ENCODE data around the gene RNF150.
"Not testable (repeated sequence)": the region's sequence is repeated elsewhere in the genome, so short reads cannot be mapped to it uniquely, and the experiment has no call there.

The RNF150 gene

GRCh38 chr4:140849526-140849925 is 283.7 kb downstream of the RNF150 start:
- H3K27ac ChIP-seq (ENCODE audit: low read length) = no peak overlapping the region
- H3K36me3 ChIP-seq (ENCODE audit: control insufficient read depth, low read depth, low read length) = no peaks in the 10 kb centered on the region
- H3K27me3 ChIP-seq (ENCODE audit: control insufficient read depth, insufficient read depth, low read length) = no peaks in the 10 kb centered on the region

GRCh38 chr4:140846736-140847135 is 286.5 kb downstream of the RNF150 start:
- Histone ChIP-seq H3K27me3 (ENCODE audit: control insufficient read depth, insufficient read depth, low read length) (no peaks in the 10 kb centered on the region), H3K9me3 (ENCODE audit: control insufficient read depth, low read depth, low read length) (no peaks in the 10 kb centered on the region), H3K4me3 (ENCODE audit: low read length) (no peak overlapping the region), H3K4me1 (ENCODE audit: control insufficient read depth, low read depth, low read length) (no peaks in the 10 kb centered on the region), H3K27ac (ENCODE audit: low read length) (no peak overlapping the region), H3K36me3 (ENCODE audit: control insufficient read depth, low read depth, low read length) (no peaks in the 10 kb centered on the region), H3K9ac (ENCODE audit: low read length) (no peak overlapping the region)

More at GRCh38 chr4:140849526-140849925, 283.7 kb downstream of the RNF150 start:
- Histone ChIP-seq H3K9me3 (ENCODE audit: control insufficient read depth, low read depth, low read length) (no peaks in the 10 kb centered on the region), H3K4me3 (ENCODE audit: low read length) (no peak overlapping the region), H3K4me1 (ENCODE audit: control insufficient read depth, low read depth, low read length) (no peaks in the 10 kb centered on the region), H3K9ac (ENCODE audit: low read length) (no peak overlapping the region)

- no peaks in the 10 kb centered on the region for H3K36me3 ChIP-seq (ENCODE audit: control insufficient read depth, low read depth, low read length)
- H3K4me1 ChIP-seq (ENCODE audit: control insufficient read depth, low read depth, low read length) = no peaks in the 10 kb centered on the region
- H3K9ac ChIP-seq (ENCODE audit: low read length) = no peak overlapping the region
- no peak overlapping the region for H3K27ac ChIP-seq (ENCODE audit: low read length)
- H3K4me3 ChIP-seq (ENCODE audit: low read length) = no peak overlapping the region
- H3K9me3 ChIP-seq (ENCODE audit: control insufficient read depth, low read depth, low read length) = no peaks in the 10 kb centered on the region
- no peaks in the 10 kb centered on the region for H3K27me3 ChIP-seq (ENCODE audit: control insufficient read depth, insufficient read depth, low read length)
Observed at GRCh38 chr4:140844061-140844460, 289.2 kb downstream of the RNF150 start.

DNA sequence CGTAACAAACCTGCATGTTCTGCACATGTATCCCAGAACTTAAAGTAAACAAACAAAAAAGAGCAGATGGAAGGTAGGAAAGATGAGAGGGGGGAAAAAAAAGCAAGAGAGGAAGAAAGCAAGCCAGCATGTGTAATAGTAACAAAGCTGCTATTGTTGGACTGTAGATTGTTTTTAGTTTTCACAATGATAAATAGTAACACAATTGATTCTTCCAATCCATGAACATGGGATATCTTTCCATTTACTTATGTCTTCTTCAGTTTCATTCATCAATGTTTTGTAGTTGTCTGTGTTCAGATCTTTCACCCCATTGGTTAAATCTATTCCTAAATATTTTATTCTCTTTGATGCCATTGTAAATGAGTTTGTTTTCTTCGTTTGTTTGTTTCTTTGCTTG is 292.1 kb downstream of the RNF150 start:
- H3K27me3 ChIP-seq (ENCODE audit: control insufficient read depth, insufficient read depth, low read length) = no peaks in the 10 kb centered on the region
- no peaks in the 10 kb centered on the region for H3K4me1 ChIP-seq (ENCODE audit: control insufficient read depth, low read depth, low read length)
- H3K9me3 ChIP-seq (ENCODE audit: control insufficient read depth, low read depth, low read length) = no peaks in the 10 kb centered on the region
- H3K9ac ChIP-seq (ENCODE audit: low read length) = no peak overlapping the region
- H3K4me3 ChIP-seq (ENCODE audit: low read length) = no peak overlapping the region
- H3K27ac ChIP-seq (ENCODE audit: low read length) = no peak overlapping the region
- H3K36me3 ChIP-seq (ENCODE audit: control insufficient read depth, low read depth, low read length) = no peaks in the 10 kb centered on the region

- no peaks in the 10 kb centered on the region for H3K27me3 ChIP-seq (ENCODE audit: control insufficient read depth, insufficient read depth, low read length)
- H3K4me3 ChIP-seq (ENCODE audit: low read length) = no peak overlapping the region
- H3K27ac ChIP-seq (ENCODE audit: low read length) = no peak overlapping the region
- H3K9me3 ChIP-seq (ENCODE audit: control insufficient read depth, low read depth, low read length) = no peaks in the 10 kb centered on the region
- H3K4me1 ChIP-seq (ENCODE audit: control insufficient read depth, low read depth, low read length) = no peaks in the 10 kb centered on the region
- no peaks in the 10 kb centered on the region for H3K36me3 ChIP-seq (ENCODE audit: control insufficient read depth, low read depth, low read length)
- H3K9ac ChIP-seq (ENCODE audit: low read length) = no peak overlapping the region
Observed at GRCh38 chr4:140839888-140840790, 293.1 kb downstream of the RNF150 start.

- Histone ChIP-seq H3K27me3 (ENCODE audit: control insufficient read depth, insufficient read depth, low read length) (no peaks in the 10 kb centered on the region), H3K4me1 (ENCODE audit: control insufficient read depth, low read depth, low read length) (no peaks in the 10 kb centered on the region), H3K27ac (ENCODE audit: low read length) (no peak overlapping the region), H3K36me3 (ENCODE audit: control insufficient read depth, low read depth, low read length) (no peaks in the 10 kb centered on the region), H3K4me3 (ENCODE audit: low read length) (no peak overlapping the region), H3K9me3 (ENCODE audit: control insufficient read depth, low read depth, low read length) (no peaks in the 10 kb centered on the region), H3K9ac (ENCODE audit: low read length) (no peak overlapping the region)
Observed at GRCh38 chr4:140839406-140839805, 293.9 kb downstream of the RNF150 start.

DNA sequence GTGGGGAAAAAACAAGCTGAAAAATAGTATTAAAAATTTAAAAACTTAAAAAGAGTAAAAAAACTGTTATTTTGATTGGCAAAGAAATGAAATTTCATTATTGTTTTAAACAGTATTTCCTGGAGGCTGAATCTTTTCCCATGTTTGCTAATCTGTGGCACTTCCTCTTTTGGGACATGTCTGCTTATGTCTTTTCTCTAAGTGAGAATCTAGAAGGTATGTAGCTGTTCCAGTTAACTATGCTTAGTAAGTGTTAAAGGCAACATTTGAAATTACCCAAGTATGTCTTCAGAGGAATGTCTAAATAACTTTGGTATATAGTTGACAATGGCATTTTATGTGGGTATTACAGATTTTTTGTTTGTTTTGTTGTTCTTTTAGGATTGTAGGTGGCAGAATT is 295.5 kb downstream of the RNF150 start:
- no peaks in the 10 kb centered on the region for H3K4me1 ChIP-seq (ENCODE audit: control insufficient read depth, low read depth, low read length)
- H3K9ac ChIP-seq (ENCODE audit: low read length) = no peak overlapping the region
- H3K4me3 ChIP-seq (ENCODE audit: low read length) = no peak overlapping the region
- no peak overlapping the region for H3K27ac ChIP-seq (ENCODE audit: low read length)
- H3K27me3 ChIP-seq (ENCODE audit: control insufficient read depth, insufficient read depth, low read length) = no peaks in the 10 kb centered on the region
- no peaks in the 10 kb centered on the region for H3K9me3 ChIP-seq (ENCODE audit: control insufficient read depth, low read depth, low read length)
- no peaks in the 10 kb centered on the region for H3K36me3 ChIP-seq (ENCODE audit: control insufficient read depth, low read depth, low read length)

DNA sequence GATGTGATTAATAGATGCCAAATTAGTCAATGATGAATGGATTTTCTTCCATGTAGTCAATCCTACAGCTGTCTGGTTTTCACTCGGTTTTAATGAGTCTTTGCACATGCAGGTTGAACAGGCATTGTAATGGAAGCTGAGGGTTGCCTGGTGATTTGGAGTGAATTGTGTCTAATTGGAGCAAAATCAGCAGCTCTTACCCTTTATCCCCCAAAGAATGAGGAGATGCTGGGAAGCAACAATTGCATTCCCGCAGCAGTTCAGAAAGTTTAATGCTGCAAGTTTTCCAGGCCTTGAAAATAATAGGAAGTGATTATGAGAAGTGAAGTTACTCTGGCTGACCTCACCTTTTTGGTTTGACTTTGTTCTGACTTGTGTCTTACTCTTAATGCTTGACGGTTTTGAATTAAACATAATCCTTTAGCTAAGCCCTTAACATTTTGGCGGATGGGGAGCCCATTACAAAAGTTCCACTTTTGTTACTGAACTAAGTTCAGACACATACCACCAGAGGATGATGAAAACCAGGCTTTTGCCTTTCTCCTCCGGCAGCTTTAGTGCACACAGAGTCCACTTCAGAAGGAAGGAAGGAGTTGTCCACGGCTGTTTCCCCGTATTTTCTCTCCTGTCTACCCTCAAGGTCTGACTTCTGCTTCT is 298.3 kb downstream of the RNF150 start:
- H3K4me1 ChIP-seq (ENCODE audit: control insufficient read depth, low read depth, low read length) = no peaks in the 10 kb centered on the region
- no peaks in the 10 kb centered on the region for H3K27me3 ChIP-seq (ENCODE audit: control insufficient read depth, insufficient read depth, low read length)
- H3K4me3 ChIP-seq (ENCODE audit: low read length) = no peak overlapping the region
- no peaks in the 10 kb centered on the region for H3K36me3 ChIP-seq (ENCODE audit: control insufficient read depth, low read depth, low read length)
- H3K9me3 ChIP-seq (ENCODE audit: control insufficient read depth, low read depth, low read length) = no peaks in the 10 kb centered on the region
- H3K9ac ChIP-seq (ENCODE audit: low read length) = no peak overlapping the region
- no peak overlapping the region for H3K27ac ChIP-seq (ENCODE audit: low read length)

DNA sequence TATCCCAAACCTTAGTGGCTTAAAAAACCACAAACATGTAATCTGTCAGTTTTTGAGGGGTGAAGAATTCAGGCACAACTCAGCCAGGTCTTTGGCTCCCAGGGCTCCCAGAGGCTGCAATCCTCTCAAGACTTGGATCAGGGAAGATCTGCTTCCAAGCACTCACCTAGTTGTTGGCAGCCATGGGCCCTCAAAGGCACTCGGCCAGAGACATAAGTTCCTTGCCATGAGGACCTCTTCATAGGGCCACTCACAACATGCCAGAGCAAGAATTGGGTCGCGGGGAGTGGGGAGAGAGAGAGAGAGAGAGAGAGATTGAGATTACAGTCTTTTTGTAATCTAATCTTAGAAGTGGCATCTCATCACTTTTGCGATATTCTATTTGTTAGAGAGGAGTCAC is 300.0 kb downstream of the RNF150 start:
- Histone ChIP-seq H3K4me3 (ENCODE audit: low read length) (no peak overlapping the region), H3K36me3 (ENCODE audit: control insufficient read depth, low read depth, low read length) (no peaks in the 10 kb centered on the region), H3K9me3 (ENCODE audit: control insufficient read depth, low read depth, low read length) (no peaks in the 10 kb centered on the region), H3K9ac (ENCODE audit: low read length) (no peak overlapping the region), H3K27ac (ENCODE audit: low read length) (no peak overlapping the region), H3K4me1 (ENCODE audit: control insufficient read depth, low read depth, low read length) (no peaks in the 10 kb centered on the region), H3K27me3 (ENCODE audit: control insufficient read depth, insufficient read depth, low read length) (no peaks in the 10 kb centered on the region)

- H3K9me3 ChIP-seq (ENCODE audit: control insufficient read depth, low read depth, low read length) = no peaks in the 10 kb centered on the region
- no peaks in the 10 kb centered on the region for H3K27me3 ChIP-seq (ENCODE audit: control insufficient read depth, insufficient read depth, low read length)
- H3K4me3 ChIP-seq (ENCODE audit: low read length) = no peak overlapping the region
- no peaks in the 10 kb centered on the region for H3K36me3 ChIP-seq (ENCODE audit: control insufficient read depth, low read depth, low read length)
- no peaks in the 10 kb centered on the region for H3K4me1 ChIP-seq (ENCODE audit: control insufficient read depth, low read depth, low read length)
- no peak overlapping the region for H3K27ac ChIP-seq (ENCODE audit: low read length)
- H3K9ac ChIP-seq (ENCODE audit: low read length) = no peak overlapping the region
Observed at GRCh38 chr4:140829825-140830224, 303.4 kb downstream of the RNF150 start.

- H3K4me3 ChIP-seq (ENCODE audit: low read length) = no peak overlapping the region
- no peak overlapping the region for H3K9ac ChIP-seq (ENCODE audit: low read length)
Observed at GRCh38 chr4:140826701-140827027, 306.6 kb downstream of the RNF150 start.

DNA sequence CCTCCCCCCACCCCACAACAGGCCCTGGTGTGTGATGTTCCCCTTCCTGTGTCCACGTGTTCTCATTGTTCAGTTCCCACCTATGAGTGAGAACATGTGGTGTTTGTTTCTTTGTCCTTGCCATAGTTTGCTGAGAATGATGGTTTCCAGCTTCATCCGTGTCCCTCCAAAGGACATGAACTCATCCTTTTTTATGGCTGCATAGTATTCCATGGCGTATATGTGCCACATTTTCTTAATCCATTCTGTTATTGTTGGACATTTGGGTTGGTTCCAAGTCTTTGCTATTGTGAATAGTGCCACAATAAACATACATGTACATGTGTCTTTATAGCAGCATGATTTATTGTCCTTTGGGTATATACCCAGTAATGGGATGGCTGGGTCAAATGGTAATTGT is 312.7 kb downstream of the RNF150 start:
- H3K27me3 ChIP-seq (ENCODE audit: control insufficient read depth, insufficient read depth, low read length); H3K36me3 ChIP-seq (ENCODE audit: control insufficient read depth, low read depth, low read length); H3K9me3 ChIP-seq (ENCODE audit: control insufficient read depth, low read depth, low read length); H3K4me3 ChIP-seq (ENCODE audit: low read length); H3K27ac ChIP-seq (ENCODE audit: low read length); H3K9ac ChIP-seq (ENCODE audit: low read length): not testable (repeated sequence)
- peaks cover 15% of the 10 kb centered on the region for H3K4me1 ChIP-seq (ENCODE audit: control insufficient read depth, low read depth, low read length)

More at GRCh38 chr4:140826701-140827027, 306.6 kb downstream of the RNF150 start:
- Histone ChIP-seq H3K4me1 (ENCODE audit: control insufficient read depth, low read depth, low read length) (no peaks in the 10 kb centered on the region), H3K27ac (ENCODE audit: low read length) (no peak overlapping the region), H3K9me3 (ENCODE audit: control insufficient read depth, low read depth, low read length) (no peaks in the 10 kb centered on the region), H3K36me3 (ENCODE audit: control insufficient read depth, low read depth, low read length) (no peaks in the 10 kb centered on the region), H3K27me3 (ENCODE audit: control insufficient read depth, insufficient read depth, low read length) (no peaks in the 10 kb centered on the region)
